ENCODE data around the gene ZBTB32. TPM values are rescaled to one million over a fixed set of nuclear protein-coding genes. Genes with fewer than 3 reads are reported as not detected.

ZBTB32 gene
- total RNA-seq, 1 donor from 2014 or later = not detected

DNA sequence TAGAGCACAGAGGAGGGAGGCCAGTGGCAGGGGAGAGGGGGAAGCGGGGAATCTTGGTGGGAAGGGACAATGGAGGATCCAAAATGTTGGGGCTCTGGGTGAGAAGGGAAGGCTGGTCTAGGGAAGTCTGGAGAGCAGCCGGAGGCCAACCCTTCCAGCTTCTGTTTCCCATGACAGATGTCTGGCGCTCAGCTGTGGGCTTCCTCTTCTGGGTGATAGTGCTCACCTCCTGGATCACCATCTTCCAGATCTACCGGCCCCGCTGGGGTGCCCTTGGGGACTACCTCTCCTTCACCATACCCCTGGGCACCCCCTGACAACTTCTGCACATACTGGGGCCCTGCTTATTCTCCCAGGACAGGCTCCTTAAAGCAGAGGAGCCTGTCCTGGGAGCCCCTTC lies 42.2 kb downstream of the ZBTB32 start:
- no peaks in the 10 kb centered on the region for H3K27me3 ChIP-seq (ENCODE audit: control insufficient read depth, insufficient read depth, low read length)
- H3K36me3 ChIP-seq (ENCODE audit: control insufficient read depth, insufficient read depth, low read length) = peaks cover 4% of the 10 kb centered on the region
- TF ChIP-seq, protein P1, sequence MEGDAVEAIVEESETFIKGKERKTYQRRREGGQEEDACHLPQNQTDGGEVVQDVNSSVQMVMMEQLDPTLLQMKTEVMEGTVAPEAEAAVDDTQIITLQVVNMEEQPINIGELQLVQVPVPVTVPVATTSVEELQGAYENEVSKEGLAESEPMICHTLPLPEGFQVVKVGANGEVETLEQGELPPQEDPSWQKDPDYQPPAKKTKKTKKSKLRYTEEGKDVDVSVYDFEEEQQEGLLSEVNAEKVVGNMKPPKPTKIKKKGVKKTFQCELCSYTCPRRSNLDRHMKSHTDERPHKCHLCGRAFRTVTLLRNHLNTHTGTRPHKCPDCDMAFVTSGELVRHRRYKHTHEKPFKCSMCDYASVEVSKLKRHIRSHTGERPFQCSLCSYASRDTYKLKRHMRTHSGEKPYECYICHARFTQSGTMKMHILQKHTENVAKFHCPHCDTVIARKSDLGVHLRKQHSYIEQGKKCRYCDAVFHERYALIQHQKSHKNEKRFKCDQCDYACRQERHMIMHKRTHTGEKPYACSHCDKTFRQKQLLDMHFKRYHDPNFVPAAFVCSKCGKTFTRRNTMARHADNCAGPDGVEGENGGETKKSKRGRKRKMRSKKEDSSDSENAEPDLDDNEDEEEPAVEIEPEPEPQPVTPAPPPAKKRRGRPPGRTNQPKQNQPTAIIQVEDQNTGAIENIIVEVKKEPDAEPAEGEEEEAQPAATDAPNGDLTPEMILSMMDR (IDR thresholded peaks at IDR 0.05; ENCODE audit: insufficient read depth, low read length, severe bottlenecking) = no peak
- H3K4me3 ChIP-seq (ENCODE audit: low read depth, low read length) = no peak overlapping the region
- DNase-seq (ENCODE audit: low read depth) (no peak), FAIRE-seq (no peak)

DNA sequence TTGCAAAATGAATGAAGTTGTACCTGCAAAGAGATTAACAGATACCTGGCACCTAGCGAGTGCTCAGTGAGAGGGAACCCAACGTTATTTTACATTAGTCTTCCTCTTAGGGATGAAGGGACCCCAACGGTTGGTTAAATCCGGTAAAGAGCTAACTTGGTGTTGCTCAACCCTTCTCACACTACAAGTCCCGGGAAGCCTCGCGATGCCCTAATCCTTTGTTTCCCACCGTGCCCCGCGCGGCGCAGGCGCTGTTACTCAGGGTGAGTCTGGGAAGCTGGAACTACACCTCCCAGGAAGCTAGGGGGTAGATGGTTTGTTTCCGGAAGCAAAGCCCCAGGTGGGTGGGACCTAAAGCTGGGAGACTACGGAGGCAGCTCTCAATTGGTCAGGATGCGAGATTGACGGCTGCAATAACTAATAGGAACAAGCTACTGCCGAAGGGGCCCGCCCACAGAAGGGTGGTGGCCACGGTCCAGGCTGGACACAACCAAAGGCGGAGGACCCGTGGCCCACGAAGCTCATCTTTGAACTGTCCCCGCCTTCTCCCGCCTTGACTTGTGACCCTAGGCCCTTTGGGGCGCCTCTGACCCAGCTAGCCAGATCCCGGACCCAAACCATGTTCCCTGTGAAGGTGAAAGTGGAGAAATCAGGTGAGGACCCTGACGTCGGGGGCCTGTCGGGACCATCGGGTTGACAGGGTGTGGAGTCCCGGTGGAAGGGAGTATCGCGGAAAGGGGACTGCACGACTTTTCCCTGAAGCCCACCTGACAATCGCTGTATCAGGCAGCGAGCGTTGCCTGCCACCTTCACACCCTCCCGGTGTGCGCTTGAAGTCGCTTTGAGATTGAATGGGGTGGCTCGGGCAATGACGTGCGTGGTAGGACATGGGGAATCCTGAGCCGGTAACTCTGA lies 44.0 kb downstream of the ZBTB32 start, which contains the start of gene LIN37:
Gene LIN37 (plus strand): TSS at position 471 of the 915 bp plus-strand sequence. CDS start 149 bp downstream, at position 620.
- TF ChIP-seq, protein P1 (IDR thresholded peaks at IDR 0.05; ENCODE audit: insufficient read depth, low read length, severe bottlenecking) = no peak
- H3K36me3 ChIP-seq (ENCODE audit: control insufficient read depth, insufficient read depth, low read length) = peaks cover 11% of the 10 kb centered on the region
- peak; percentile 23 for FAIRE-seq
- no peaks in the 10 kb centered on the region for H3K27me3 ChIP-seq (ENCODE audit: control insufficient read depth, insufficient read depth, low read length)
- H3K4me3 ChIP-seq (ENCODE audit: low read depth, low read length) = peak within 1 kb of the TSS; percentile 82
- peak; percentile 99 for DNase-seq (ENCODE audit: low read depth)

DNA sequence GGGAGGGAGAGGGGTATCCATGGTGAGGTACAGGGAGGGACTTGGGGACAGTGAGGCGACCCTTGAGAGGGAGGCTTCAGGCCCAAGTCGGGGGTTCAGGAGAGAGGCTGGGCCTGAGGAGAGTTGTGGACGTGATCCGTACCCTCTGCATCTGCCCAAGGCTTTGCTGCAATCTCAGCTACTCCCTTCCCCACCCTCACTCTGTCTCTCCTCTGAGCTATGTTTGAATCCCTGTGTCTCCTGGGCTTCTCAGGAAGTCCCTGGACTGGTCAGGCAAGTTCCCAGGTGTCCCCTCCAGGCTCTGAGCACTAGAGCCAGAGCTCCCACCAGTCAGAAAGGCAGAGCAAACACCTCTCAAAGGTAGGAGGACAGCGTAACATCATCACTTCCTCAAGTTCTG lies 45.8 kb downstream of the ZBTB32 start:
- DNase-seq (ENCODE audit: low read depth) (no peak), FAIRE-seq (no peak)
- Histone ChIP-seq H3K27me3 (ENCODE audit: control insufficient read depth, insufficient read depth, low read length) (no peaks in the 10 kb centered on the region), H3K4me3 (ENCODE audit: low read depth, low read length) (no peak overlapping the region), H3K36me3 (ENCODE audit: control insufficient read depth, insufficient read depth, low read length) (peaks cover 18% of the 10 kb centered on the region)
- TF ChIP-seq, protein P1 (IDR thresholded peaks at IDR 0.05; ENCODE audit: insufficient read depth, low read length, severe bottlenecking) = no peak

DNA sequence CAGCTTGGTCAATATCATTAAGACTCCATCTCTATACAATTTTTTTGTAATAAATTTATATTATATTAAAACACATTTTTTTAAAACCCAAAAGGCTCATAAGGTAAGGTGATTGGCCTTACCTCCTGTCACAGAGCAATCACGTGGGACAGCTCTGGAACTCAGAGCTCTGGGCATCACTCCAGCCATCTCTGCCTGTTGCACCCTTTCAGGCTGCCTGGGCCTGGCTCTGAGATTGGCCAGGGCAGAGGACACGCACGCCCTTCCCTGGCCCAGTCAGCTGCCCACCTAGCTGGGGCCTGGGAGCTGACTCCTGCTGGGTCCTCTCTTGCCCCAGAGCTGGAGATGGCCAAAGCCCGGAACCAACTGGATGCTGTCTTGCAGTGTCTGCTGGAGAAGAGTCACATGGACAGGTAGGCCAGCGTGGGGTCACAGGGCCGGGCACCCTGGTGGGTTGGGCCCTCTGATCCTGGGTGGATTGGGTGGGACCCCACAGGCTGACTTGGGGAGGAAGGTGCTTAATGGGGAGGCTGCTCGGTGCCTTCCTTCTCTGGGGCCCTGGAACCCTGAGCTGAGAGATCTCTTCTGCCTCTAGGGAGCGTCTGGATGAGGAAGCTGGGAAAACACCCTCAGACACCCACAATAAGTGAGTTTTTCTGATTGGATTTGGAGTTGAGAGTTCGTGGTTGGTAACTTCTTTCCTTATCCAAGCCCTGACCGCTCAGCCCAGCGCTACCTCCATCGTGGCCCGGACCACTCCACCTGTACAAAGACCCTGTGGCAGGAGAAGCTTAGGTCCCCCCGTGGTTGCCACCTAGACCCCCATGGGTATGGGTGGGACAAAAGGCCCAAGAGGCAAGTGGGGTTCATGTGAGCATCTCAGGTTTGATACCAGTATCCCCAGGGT lies 47.7 kb downstream of the ZBTB32 start:
- FAIRE-seq = no peak
- no peaks in the 10 kb centered on the region for H3K27me3 ChIP-seq (ENCODE audit: control insufficient read depth, insufficient read depth, low read length)
- H3K4me3 ChIP-seq (ENCODE audit: low read depth, low read length) = no peak overlapping the region
- no peak for DNase-seq (ENCODE audit: low read depth)
- TF ChIP-seq, protein P1 (IDR thresholded peaks at IDR 0.05; ENCODE audit: insufficient read depth, low read length, severe bottlenecking) = no peak
- peaks cover 18% of the 10 kb centered on the region for H3K36me3 ChIP-seq (ENCODE audit: control insufficient read depth, insufficient read depth, low read length)

DNA sequence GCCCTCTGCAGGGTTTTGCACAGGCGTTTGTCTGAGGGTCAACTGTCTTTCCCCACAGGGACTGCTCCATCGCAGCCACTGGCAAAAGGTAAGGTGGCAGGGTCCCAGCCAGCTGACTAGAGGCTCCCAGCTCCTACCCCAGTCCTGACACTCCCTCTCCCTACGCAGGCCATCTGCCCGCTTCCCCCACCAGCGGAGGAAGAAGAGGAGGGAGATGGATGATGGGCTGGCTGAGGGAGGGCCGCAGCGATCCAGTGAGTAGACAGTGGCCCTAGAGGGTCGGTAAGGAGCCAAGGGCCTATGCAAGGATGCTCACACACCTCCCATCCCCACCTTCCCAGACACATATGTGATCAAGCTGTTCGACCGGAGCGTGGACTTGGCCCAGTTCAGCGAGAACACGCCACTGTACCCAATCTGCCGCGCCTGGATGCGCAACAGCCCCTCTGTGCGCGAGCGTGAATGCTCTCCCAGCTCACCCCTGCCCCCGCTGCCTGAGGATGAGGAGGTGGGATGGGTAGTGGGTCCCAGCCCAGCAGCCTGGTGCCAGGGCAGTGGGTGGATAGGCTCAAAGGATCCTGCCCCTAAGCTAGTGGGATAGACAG lies 48.5 kb downstream of the ZBTB32 start:
- H3K27me3 ChIP-seq (ENCODE audit: control insufficient read depth, insufficient read depth, low read length) = no peaks in the 10 kb centered on the region
- no peak overlapping the region for H3K4me3 ChIP-seq (ENCODE audit: low read depth, low read length)
- TF ChIP-seq, protein P1 (IDR thresholded peaks at IDR 0.05; ENCODE audit: insufficient read depth, low read length, severe bottlenecking) = no peak
- H3K36me3 ChIP-seq (ENCODE audit: control insufficient read depth, insufficient read depth, low read length) = peaks cover 18% of the 10 kb centered on the region
- no peak for FAIRE-seq
- no peak for DNase-seq (ENCODE audit: low read depth)
